Pons (tissue), 1 donor: ENCODE results near the gene SH3TC2.
"Not testable (repeated sequence)": the region's sequence is repeated elsewhere in the genome, so short reads cannot be mapped to it uniquely, and the experiment has no call there.

Experiments used
- DNase-seq: peaks from one replicate; pipeline ENCODE4 v3.0.0-alpha.2; 2016; ENCODE audit warnings: low spot score

Gene SH3TC2

GRCh38 chr5:149063017-149063687 lies at the start of gene SH3TC2:
SH3TC2 (minus strand) TSS chr5:149063062; CDS start chr5:149063022, 40 bp downstream.
- DNase-seq = peak; percentile 95

- no peak for DNase-seq
Measured at GRCh38 chr5:149110406-149110805, 47.5 kb upstream of the SH3TC2 start.

- no peak for DNase-seq
Measured at GRCh38 chr5:149108651-149109280, 45.9 kb upstream of the SH3TC2 start.

GRCh38 chr5:149100331-149100730 lies 37.5 kb upstream of the SH3TC2 start:
- DNase-seq = no peak

- no peak for DNase-seq
Measured at GRCh38 chr5:149099920-149100319, 37.1 kb upstream of the SH3TC2 start.

- no peak for DNase-seq
Measured at GRCh38 chr5:149094996-149095395, 32.1 kb upstream of the SH3TC2 start.

GRCh38 chr5:149093625-149094024 lies 30.8 kb upstream of the SH3TC2 start:
- no peak for DNase-seq

GRCh38 chr5:149089796-149090195 lies 26.9 kb upstream of the SH3TC2 start:
- no peak for DNase-seq

GRCh38 chr5:149088686-149089085 lies 25.8 kb upstream of the SH3TC2 start:
- no peak for DNase-seq

GRCh38 chr5:149083846-149084245 lies 21.0 kb upstream of the SH3TC2 start:
- DNase-seq = no peak

GRCh38 chr5:149082271-149082670 lies 19.4 kb upstream of the SH3TC2 start:
- DNase-seq = no peak

GRCh38 chr5:149080294-149080693 lies 17.4 kb upstream of the SH3TC2 start:
- DNase-seq = no peak

GRCh38 chr5:149079883-149080282 lies 17.0 kb upstream of the SH3TC2 start:
- DNase-seq = no peak

- not testable (repeated sequence) for DNase-seq
Measured at GRCh38 chr5:149074071-149074470, 11.2 kb upstream of the SH3TC2 start.

GRCh38 chr5:149073213-149073612 lies 10.4 kb upstream of the SH3TC2 start:
- DNase-seq = no peak

- DNase-seq = no peak
Measured at GRCh38 chr5:149072791-149073190, 9.9 kb upstream of the SH3TC2 start.

- no peak for DNase-seq
Measured at GRCh38 chr5:149072376-149072775, 9.5 kb upstream of the SH3TC2 start.

GRCh38 chr5:149071756-149072155 lies 8.9 kb upstream of the SH3TC2 start:
- DNase-seq = no peak

- DNase-seq = no peak
Measured at GRCh38 chr5:149071216-149071615, 8.4 kb upstream of the SH3TC2 start.

GRCh38 chr5:149069711-149070110 lies 6.8 kb upstream of the SH3TC2 start:
- DNase-seq = no peak

GRCh38 chr5:149063896-149064478 lies 1.1 kb upstream of the SH3TC2 start:
- DNase-seq = no peak

GRCh38 chr5:149062371-149063016 lies 368 bp downstream of the SH3TC2 start:
- DNase-seq = no peak

- no peak for DNase-seq
Measured at GRCh38 chr5:149061341-149061740, 1.5 kb downstream of the SH3TC2 start.
